IPS-20b (cell line): ENCODE results near the gene SLC47A1.

Experiments used
- H3K27ac ChIP-seq: one replicate; pipeline ENCODE4 v1.5.1; 2013; ENCODE audit warnings: low read length
- H3K27me3 ChIP-seq: 2 replicates; pipeline ENCODE4 v1.6.1; 2013; ENCODE audit warnings: mild to moderate bottlenecking, low read length, inconsistent platforms; ENCODE audit not compliant: insufficient read depth
- H3K36me3 ChIP-seq: 2 replicates; pipeline ENCODE4 v1.6.1; 2013; ENCODE audit warnings: low read depth, mild to moderate bottlenecking, inconsistent platforms, low read length, moderate library complexity; ENCODE audit not compliant: insufficient read depth
- H3K4me1 ChIP-seq: 2 replicates; pipeline ENCODE4 v1.6.1; 2013; ENCODE audit warnings: mild to moderate bottlenecking, control low read depth, inconsistent platforms, low read length, moderate library complexity; ENCODE audit not compliant: insufficient read depth
- H3K4me3 ChIP-seq: 2 replicates; pipeline ENCODE4 v1.5.1; 2013; ENCODE audit warnings: mild to moderate bottlenecking, low read length, inconsistent platforms
- H3K9ac ChIP-seq: 2 replicates; pipeline ENCODE4 v1.6.1; 2013; ENCODE audit warnings: low read depth, mild to moderate bottlenecking, inconsistent platforms, low read length, moderate library complexity
- H3K9me3 ChIP-seq: 2 replicates; pipeline ENCODE4 v1.6.1; 2013; ENCODE audit warnings: mild to moderate bottlenecking, low read depth, low read length, inconsistent platforms; ENCODE audit not compliant: insufficient read depth

SLC47A1 gene

DNA sequence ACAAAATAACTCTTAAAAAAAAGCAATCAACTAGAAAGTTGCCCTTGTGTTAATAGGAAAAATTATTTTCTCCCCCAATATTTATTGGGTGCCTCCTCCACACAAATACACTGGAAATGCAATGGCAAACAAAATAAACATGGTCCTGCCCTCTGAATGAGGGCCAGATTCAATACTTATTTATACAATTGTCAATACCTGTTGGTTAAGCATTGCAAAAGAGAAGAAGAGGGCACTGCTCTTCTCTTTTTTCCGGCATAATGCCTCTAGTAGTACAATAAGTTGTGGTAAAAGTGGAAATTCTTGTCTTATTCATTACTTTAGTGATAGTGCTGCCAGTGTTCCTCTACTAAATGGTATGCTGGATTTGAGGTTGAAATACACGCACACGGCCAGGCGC, 92.4 kb downstream of the SLC47A1 start:
- Histone ChIP-seq H3K27ac (no peak overlapping the region), H3K4me1 (no peaks in the 10 kb centered on the region), H3K9ac (no peak overlapping the region), H3K27me3 (no peaks in the 10 kb centered on the region), H3K9me3 (no peaks in the 10 kb centered on the region), H3K36me3 (no peaks in the 10 kb centered on the region), H3K4me3 (no peak overlapping the region)
